ENCODE measurements around the gene GPR158.

- TF ChIP-seq ZNF398 (CRISPR knock-in tag; IDR thresholded peaks at IDR 0.05): no peak
- no peak for TF ChIP-seq EP300 (IDR thresholded peaks at IDR 0.05; ENCODE audit: low read length)
- no peak for TF ChIP-seq CHD2 (IDR thresholded peaks at IDR 0.05; ENCODE audit: low read depth, low read length)
- no peak for TF ChIP-seq ZZZ3 (IDR thresholded peaks at IDR 0.05)
- TF ChIP-seq THRA (IDR thresholded peaks at IDR 0.05): no peak
- TF ChIP-seq MCM3 (IDR thresholded peaks at IDR 0.05): no peak
- no peak for TF ChIP-seq POLR2A (conservative IDR thresholded peaks at IDR 0.05)
Measured at GRCh38 chr10:25294032-25294926, 119.5 kb downstream of the GPR158 start.
